ENCODE data around the gene FANK1.

DNA sequence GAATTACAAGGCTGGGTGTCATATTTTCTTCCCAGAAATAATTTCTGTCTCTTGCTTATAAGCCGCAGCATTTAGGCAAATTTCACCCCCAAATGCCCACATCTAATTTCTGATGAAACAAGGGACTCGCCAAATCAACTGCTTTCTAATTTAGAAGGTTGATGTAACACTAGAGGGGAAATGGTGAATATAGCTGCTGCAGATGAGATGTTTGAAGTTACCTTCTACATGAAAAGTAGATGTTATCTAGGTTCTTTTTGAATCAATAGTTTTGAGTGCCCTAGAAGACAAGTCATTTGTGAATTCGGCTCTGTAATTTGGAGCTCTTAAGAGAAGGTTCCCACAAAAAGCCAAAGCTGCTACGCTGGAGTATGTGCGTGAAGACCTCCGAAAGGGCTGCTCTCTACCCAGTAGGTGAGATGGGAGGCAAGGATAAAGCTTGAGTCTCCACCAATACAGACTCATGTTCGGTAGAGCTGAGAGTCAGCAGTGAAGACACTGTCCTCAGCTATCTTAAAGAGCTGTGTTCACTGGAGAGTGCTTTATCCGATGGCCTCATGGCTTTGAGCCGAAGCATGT is 99.5 kb downstream of the FANK1 start:
- TF ChIP-seq CTCF (IDR thresholded peaks at IDR 0.05) (no peak), POLR2A (IDR thresholded peaks at IDR 0.05) (no peak)

Data from uterus (tissue), 2 donors.